Activated T-cell treated with anti-CD3 and anti-CD28 coated beads, Interleukin-2, amount 50 U/mL, for 48 hours (primary cell): ENCODE measurements around the gene UBTD1.

Experiments
- DNase-seq, 2 experiments: peaks; one replicate each; pipeline ENCODE4 v3.0.0-alpha.2; 2020

The UBTD1 gene

GRCh38 chr10:97590082-97590747, 91.5 kb downstream of the UBTD1 start:
- no peak for DNase-seq

- DNase-seq = no peak
Observed at GRCh38 chr10:97590748-97591495, 92.2 kb downstream of the UBTD1 start.

GRCh38 chr10:97593421-97593820, 94.7 kb downstream of the UBTD1 start:
- no peak for DNase-seq

GRCh38 chr10:97596101-97597082, 97.7 kb downstream of the UBTD1 start:
- DNase-seq = no peak

- DNase-seq = no peak
Observed at GRCh38 chr10:97597778-97598177, 99.1 kb downstream of the UBTD1 start.

GRCh38 chr10:97598407-97599271, 99.9 kb downstream of the UBTD1 start:
- DNase-seq = no peak

- DNase-seq = no peak
Observed at GRCh38 chr10:97599272-97599619, 100.5 kb downstream of the UBTD1 start.

- DNase-seq = no peak
Observed at GRCh38 chr10:97600616-97601015, 101.9 kb downstream of the UBTD1 start.

- DNase-seq = no peak
Observed at GRCh38 chr10:97601268-97602215, 102.8 kb downstream of the UBTD1 start.

- DNase-seq = no peak
Observed at GRCh38 chr10:97607095-97607636, 108.4 kb downstream of the UBTD1 start.

- no peak for DNase-seq
Observed at GRCh38 chr10:97608991-97609561, 110.4 kb downstream of the UBTD1 start.

- DNase-seq = no peak
Observed at GRCh38 chr10:97611473-97611872, 112.7 kb downstream of the UBTD1 start.

GRCh38 chr10:97612386-97612785, 113.7 kb downstream of the UBTD1 start:
- DNase-seq = no peak

- no peak for DNase-seq
Observed at GRCh38 chr10:97618285-97618684, 119.6 kb downstream of the UBTD1 start.

GRCh38 chr10:97618733-97619132, 120.0 kb downstream of the UBTD1 start:
- no peak for DNase-seq
